SH-SY5Y (cell line): ENCODE results near the gene DENND10.

Source experiments
- GATA2 ChIP-seq: IDR thresholded peaks from 2 replicates; pipeline ENCODE4 v1.6.1; 2011; ENCODE audit warnings: mild to moderate bottlenecking, low read depth, low read length
- GATA3 ChIP-seq: IDR thresholded peaks from 2 replicates; pipeline ENCODE4 v1.6.1; 2011; ENCODE audit warnings: low read depth, mild to moderate bottlenecking, low read length, moderate library complexity

GRCh38 chr10:119059557-119059956 lies 44.4 kb upstream of the DENND10 start:
- TF ChIP-seq GATA2 (no peak), GATA3 (no peak)
